GM12878 (cell line): ENCODE measurements around the gene PFN4. TPM values are rescaled to one million over a fixed set of nuclear protein-coding genes. Genes with fewer than 3 reads are reported as not detected.

Experiments used
- ATAC-seq: fragments of 200-7000 bp; cut with Tn5 transposase; 3 replicates; pipeline ENCODE4 v1.9.1; 2020; ENCODE audit warnings: mild to moderate bottlenecking, moderate library complexity
- BruUV-seq: library from RNA; stranded (reverse); fragments of 400-500 nt; replicated peaks from 2 replicates; lab custom pipeline; 2021; lab: Mats Ljungman, UMichigan
- CTCF ChIA-PET: fragments of 300-600 bp; sonication (Branson Sonifier 250); formaldehyde crosslinking; extraction: SDS; loops from one replicate; lab custom pipeline; 2021; ENCODE audit warnings: inconsistent platforms; lab: Yijun Ruan, JAX
- POLR2A ChIA-PET: fragments of 350-600 bp; formaldehyde crosslinking; extraction: SDS; loops from one replicate; lab custom pipeline; 2021; ENCODE audit warnings: inconsistent platforms; lab: Charles Lee
- RAD21 ChIA-PET: fragments of 300-600 bp; sonication (Branson Sonifier 250); formaldehyde crosslinking; loops from one replicate; lab custom pipeline; 2023; ENCODE audit warnings: antibody characterized with exemption; ENCODE audit not compliant: unreplicated experiment; lab: Charles Lee
- SMC1A ChIA-PET: fragments of 300-600 bp; sonication (Branson Sonifier 250); formaldehyde crosslinking; loops from one replicate; lab custom pipeline; 2023; ENCODE audit not compliant: unreplicated experiment, uncharacterized antibody; lab: Charles Lee
- DNase-seq: peaks from one replicate; pipeline ENCODE4 v3.0.0-alpha.2; 2011; ENCODE audit warnings: low read depth, low spot score
- FAIRE-seq: peaks from 3 replicates; lab custom pipeline; 2011; peaks lifted over from hg19 to GRCh38; lab: Jason Lieb, UNC
- H2AFZ ChIP-seq: 2 replicates; pipeline ENCODE4 v1.6.0; 2011; ENCODE audit warnings: low read depth, low read length, control low read depth; ENCODE audit not compliant: control insufficient read depth
- H3K27ac ChIP-seq: 2 replicates; pipeline ENCODE4 v1.5.1; 2011; ENCODE audit warnings: control low read depth; ENCODE audit not compliant: control insufficient read depth, insufficient read depth
- H3K27me3 ChIP-seq, 2 experiments: replicated peaks in 1 of 2; 2 replicates each; pipeline versions ENCODE4 v1.6.0 to v1.6.1; 2011; ENCODE audit warnings: low read length in 1 of 2; ENCODE audit not compliant: control insufficient read depth in 2 of 2, insufficient read depth in 2 of 2
- H3K36me3 ChIP-seq, 2 experiments: 2 replicates each; pipeline ENCODE4 v1.5.1; 2011; ENCODE audit warnings: low read length in 1 of 2; ENCODE audit not compliant: control insufficient read depth in 2 of 2, insufficient read depth in 2 of 2
- H3K4me1 ChIP-seq: 2 replicates; pipeline ENCODE4 v1.6.1; 2011; ENCODE audit warnings: mild to moderate bottlenecking, low read length, moderate library complexity, mixed read lengths; ENCODE audit not compliant: control insufficient read depth, insufficient read depth
- H3K4me2 ChIP-seq: 2 replicates; pipeline ENCODE4 v1.6.0; 2011; ENCODE audit warnings: control low read depth; ENCODE audit not compliant: control insufficient read depth, insufficient read depth
- H3K4me3 ChIP-seq: fragments of 200-600 bp; sonication (generic); 2 replicates; pipeline ENCODE4 v1.5.1; 2016
- H3K79me2 ChIP-seq: 2 replicates; pipeline ENCODE4 v1.6.0; 2011; ENCODE audit warnings: low read length; ENCODE audit not compliant: control insufficient read depth, insufficient read depth
- H3K9ac ChIP-seq: 2 replicates; pipeline ENCODE4 v1.8.0; 2011; ENCODE audit warnings: low read length, control low read depth, mixed read lengths; ENCODE audit not compliant: control insufficient read depth, insufficient read depth
- H3K9me3 ChIP-seq: replicated peaks from 3 replicates; pipeline ENCODE4 v1.5.1; 2011; ENCODE audit warnings: mild to moderate bottlenecking, low read length; ENCODE audit not compliant: control insufficient read depth, insufficient read depth
- H4K20me1 ChIP-seq: 2 replicates; pipeline ENCODE4 v1.6.0; 2011; ENCODE audit not compliant: control insufficient read depth, insufficient read depth
- CREB1 ChIP-seq: IDR thresholded peaks from 2 replicates; pipeline ENCODE4 v1.6.1; 2012; ENCODE audit warnings: low read depth, mild to moderate bottlenecking, inconsistent platforms
- CTCF ChIP-seq, 3 experiments: IDR thresholded peaks in 2 of 3; conservative IDR thresholded peaks in 1 of 3; 2 replicates each; pipeline ENCODE4 v1.5.1; 2011; ENCODE audit warnings: low read depth in 3 of 3, low read length in 3 of 3, mild to moderate bottlenecking in 3 of 3, control low read depth in 2 of 3, moderate library complexity in 2 of 3, inconsistent platforms in 1 of 3, mixed read lengths in 1 of 3; ENCODE audit not compliant: control insufficient read depth in 2 of 3, insufficient read depth in 1 of 3; ENCODE audit errors: extremely low read depth in 1 of 3
- GABPA ChIP-seq: IDR thresholded peaks from 2 replicates; pipeline ENCODE4 v1.6.1; 2014; ENCODE audit warnings: antibody characterized with exemption, low read depth, mild to moderate bottlenecking, inconsistent platforms
- KAT2A ChIP-seq: conservative IDR thresholded peaks from 2 replicates; pipeline ENCODE4 v1.6.1; 2011; ENCODE audit warnings: low read depth, low read length; ENCODE audit not compliant: control insufficient read depth
- LARP7 ChIP-seq: fragments of 450-650 bp; IDR thresholded peaks from 2 replicates; pipeline ENCODE4 v1.6.1; 2017; ENCODE audit warnings: mild to moderate bottlenecking
- MLLT1 ChIP-seq: fragments of 450-650 bp; IDR thresholded peaks from 2 replicates; pipeline ENCODE4 v1.6.1; 2016; ENCODE audit warnings: mild to moderate bottlenecking
- NFYA ChIP-seq: IDR thresholded peaks from 2 replicates; pipeline ENCODE4 v1.6.1; 2011; ENCODE audit warnings: low read depth, mild to moderate bottlenecking, low read length, improper control_type of control experiment, borderline replicate concordance
- NFYB ChIP-seq: IDR thresholded peaks from 2 replicates; pipeline ENCODE4 v1.6.1; 2011; ENCODE audit warnings: low read depth, mild to moderate bottlenecking, low read length, improper control_type of control experiment, moderate library complexity; ENCODE audit not compliant: insufficient read depth
- POLR2A ChIP-seq: IDR thresholded peaks from 2 replicates; pipeline ENCODE4 v1.6.1; 2011; ENCODE audit warnings: low read depth, mild to moderate bottlenecking, low read length
- SPI1 ChIP-seq: IDR thresholded peaks from 2 replicates; pipeline ENCODE4 v1.6.1; 2011; ENCODE audit warnings: low read depth, mild to moderate bottlenecking, low read length, moderate library complexity, borderline replicate concordance; ENCODE audit not compliant: insufficient read depth
- ZNF622 ChIP-seq: fragments of 450-650 bp; IDR thresholded peaks from 2 replicates; pipeline ENCODE4 v1.6.1; 2017; ENCODE audit warnings: mild to moderate bottlenecking, inconsistent platforms
- WGBS: methylation state at CpG from one replicate; pipeline ENCODE4 v1.1.6; 2016; ENCODE audit warnings: low lambda C conversion rate; ENCODE audit not compliant: insufficient replicate concordance, insufficient coverage; ENCODE audit errors: missing lambda C conversion rate; 5-methylcytosine and 5-hydroxymethylcytosine counted together
- in situ Hi-C: fragments of 300-500 bp; cut with MboI; formaldehyde crosslinking; loops from 9 replicates; pipeline ENCODE4 v1.14.3; 2018; ENCODE audit warnings: mixed read lengths
- intact Hi-C: fragments of 100-400 bp; cut with micrococcal nuclease; formaldehyde crosslinking; loops from one replicate; pipeline ENCODE4 v1.14.2; 2022; ENCODE audit not compliant: unreplicated experiment
- polyA plus RNA-seq, 11 experiments: library from polyadenylated mRNA; depleted of rRNA in 4 of 11; unstranded in 6 of 11; stranded (reverse) in 5 of 11; fragments of >200 nt; fragmentation: Nextera tagmentation in 4 of 11; fragmentation: Illumina TruSeq in 1 of 11; extraction: Ambion mirVana in 4 of 11; extraction: Trizol in 1 of 11; gene quantifications; 1 replicate in 1 of 11; 2 replicates in 10 of 11; pipeline versions ENCODE4 v1.2.1 to v1.2.3, GENCODE V29; 2011 to 2016; ENCODE audit warnings: inconsistent platforms in 2 of 11, missing spikeins in 2 of 11, low read depth in 1 of 11
- total RNA-seq, 4 experiments: library from RNA; depleted of rRNA in 3 of 4; stranded (reverse); fragments of >200 nt in 3 of 4; fragmentation: Illumina TruSeq in 1 of 4; extraction: Trizol in 1 of 4; gene quantifications; 2 replicates each; pipeline versions ENCODE4 v1.2.1 to v1.2.3, GENCODE V29; 2013 to 2021

Gene PFN4
- total and polyA plus RNA-seq, 10 of the 15 experiments (the other 5 are each of a cell fraction or from before 2014, with no cell fraction given) = 0.12 to 2.1 (median 1.0) TPM

GRCh38 chr2:24065341-24065740, 57.8 kb downstream of the PFN4 start:
- in situ Hi-C loops (no loop called here), intact Hi-C loops (no loop called here)
- SMC1A ChIA-PET = interaction anchor here (0.9 to 1.9 kb wide), 2 partner anchors 10 to 233 kb away, joined by 3 read pairs; no protein-coding TSS in a partner anchor
- Histone ChIP-seq H3K27me3 (no peaks in the 10 kb centered on the region), H3K4me1 (peaks cover 4% of the 10 kb centered on the region), H2AFZ (no peak overlapping the region), H4K20me1 (no peaks in the 10 kb centered on the region), H3K9ac (no peak overlapping the region), H3K4me2 (no peak overlapping the region), H3K36me3 (peaks cover 0 to 10% of the 10 kb centered on the region in 2 experiments; a peak in 1 of 4 replicates), H3K9me3 (no peaks in the 10 kb centered on the region), H3K79me2 (no peaks in the 10 kb centered on the region), H3K4me3 (no peak overlapping the region), H3K27ac (no peak overlapping the region)
- no peak for ATAC-seq
- no peak for FAIRE-seq
- DNase-seq = no peak
- TF ChIP-seq CTCF (IDR thresholded peaks at IDR 0.05 in 2 of 3, conservative IDR thresholded peaks at IDR 0.05 in 1 of 3; ENCODE audit: control insufficient read depth in 2 of 3, extremely low read depth in 1 of 3, insufficient read depth in 1 of 3, low read depth in 3 of 3, low read length in 3 of 3) (no peak), KAT2A (no peak), ZNF622 (no peak), SPI1 (no peak), NFYA (no peak), NFYB (no peak), CREB1 (no peak), LARP7 (no peak), POLR2A (no peak), MLLT1 (no peak), GABPA (no peak)
- POLR2A ChIA-PET = interaction anchor here (1.2 kb wide), 1 partner anchor 18 kb away, joined by 3 read pairs; the partner anchor contains the start of gene WDCP
- RAD21 ChIA-PET = interaction anchor here (1.9 kb wide), 1 partner anchor 240 kb away, joined by 4 read pairs; no protein-coding TSS in a partner anchor
- BruUV-seq = no TSS peak
- 24% methylated on average over 2 of the region's 2 CpGs for WGBS
- CTCF ChIA-PET = interaction anchor here (0.7 to 3.5 kb wide), 2 partner anchors 10 to 241 kb away, joined by 4 to 25 read pairs; no protein-coding TSS in a partner anchor

Other genes starting within 250 kb of the PFN4 start
Only the 7 nearest of the 10 such genes appear.
- 0.11 TPM in 1 of 2 replicates, not detected in the other for gene MFSD2B, start 113.2 kb downstream of the PFN4 start, total RNA-seq (2014; rRNA removed)
- gene MFSD2B, start 113.2 kb downstream of the PFN4 start, total RNA-seq (2014; rRNA removed; fragmentation: Illumina TruSeq; extraction: Trizol) = 0.09 TPM in 1 of 2 replicates, not detected in the other
- 0.19 and 0.28 TPM in 2 replicates for gene MFSD2B, start 113.2 kb downstream of the PFN4 start, total RNA-seq (2021)
- 0.08 TPM in 1 of 2 replicates, not detected in the other for gene MFSD2B, start 113.2 kb downstream of the PFN4 start, polyA plus RNA-seq (2011; rRNA removed)
- 0.07 TPM in 1 of 2 replicates, not detected in the other for gene MFSD2B, start 113.2 kb downstream of the PFN4 start, polyA plus RNA-seq (2014; fragmentation: Illumina TruSeq; extraction: Trizol)
- not detected for gene MFSD2B, start 113.2 kb downstream of the PFN4 start, polyA plus RNA-seq (2014; fragmentation: Nextera tagmentation; extraction: Ambion mirVana)
- gene MFSD2B, start 113.2 kb downstream of the PFN4 start, polyA plus RNA-seq (2014; rRNA removed) = 0.27 TPM in 1 of 2 replicates, not detected in the other
- gene MFSD2B, start 113.2 kb downstream of the PFN4 start, polyA plus RNA-seq (2016; fragmentation: Nextera tagmentation; extraction: Ambion mirVana) = under 1 TPM; 0.21 to 0.51 TPM
- 13.8 and 14.6 TPM in 2 replicates for gene WDCP, start 75.9 kb downstream of the PFN4 start, total RNA-seq (2014; rRNA removed)
- 14.2 and 14.3 TPM in 2 replicates for gene WDCP, start 75.9 kb downstream of the PFN4 start, total RNA-seq (2014; rRNA removed; fragmentation: Illumina TruSeq; extraction: Trizol)
- gene WDCP, start 75.9 kb downstream of the PFN4 start, total RNA-seq (2021) = 20.6 and 21.3 TPM in 2 replicates
- gene WDCP, start 75.9 kb downstream of the PFN4 start, polyA plus RNA-seq (2011; rRNA removed) = 19.6 and 19.9 TPM in 2 replicates
- gene WDCP, start 75.9 kb downstream of the PFN4 start, polyA plus RNA-seq (2014; fragmentation: Illumina TruSeq; extraction: Trizol) = 15.0 and 16.5 TPM in 2 replicates
- gene WDCP, start 75.9 kb downstream of the PFN4 start, polyA plus RNA-seq (2014; fragmentation: Nextera tagmentation; extraction: Ambion mirVana) = 1 to 10 TPM; 5.5 to 6.1 TPM
- 8.9 and 10.5 TPM in 2 replicates for gene WDCP, start 75.9 kb downstream of the PFN4 start, polyA plus RNA-seq (2014; rRNA removed)
- gene WDCP, start 75.9 kb downstream of the PFN4 start, polyA plus RNA-seq (2016; fragmentation: Nextera tagmentation; extraction: Ambion mirVana) = 10 to 100 TPM; 12.1 to 12.5 TPM
- gene FKBP1B, start 73.6 kb downstream of the PFN4 start, total RNA-seq (2014; rRNA removed) = 0.16 and 0.23 TPM in 2 replicates
- 0.18 TPM in 1 of 2 replicates, not detected in the other for gene FKBP1B, start 73.6 kb downstream of the PFN4 start, total RNA-seq (2014; rRNA removed; fragmentation: Illumina TruSeq; extraction: Trizol)
- 0.33 TPM in 1 of 2 replicates, not detected in the other for gene FKBP1B, start 73.6 kb downstream of the PFN4 start, total RNA-seq (2021)
- gene FKBP1B, start 73.6 kb downstream of the PFN4 start, polyA plus RNA-seq (2011; rRNA removed) = 0.24 and 0.27 TPM in 2 replicates
- gene FKBP1B, start 73.6 kb downstream of the PFN4 start, polyA plus RNA-seq (2014; fragmentation: Illumina TruSeq; extraction: Trizol) = 0.43 and 0.47 TPM in 2 replicates
- gene FKBP1B, start 73.6 kb downstream of the PFN4 start, polyA plus RNA-seq (2014; fragmentation: Nextera tagmentation; extraction: Ambion mirVana) = under 1 TPM; 0.23 to 0.38 TPM
- gene FKBP1B, start 73.6 kb downstream of the PFN4 start, polyA plus RNA-seq (2014; rRNA removed) = 0.30 and 0.53 TPM in 2 replicates
- gene FKBP1B, start 73.6 kb downstream of the PFN4 start, polyA plus RNA-seq (2016; fragmentation: Nextera tagmentation; extraction: Ambion mirVana) = under 1 TPM; 0.21 to 0.23 TPM
- 157 and 185 TPM in 2 replicates for gene SF3B6, start 47.0 kb downstream of the PFN4 start, total RNA-seq (2014; rRNA removed)
- gene SF3B6, start 47.0 kb downstream of the PFN4 start, total RNA-seq (2014; rRNA removed; fragmentation: Illumina TruSeq; extraction: Trizol) = 246 and 250 TPM in 2 replicates
- gene SF3B6, start 47.0 kb downstream of the PFN4 start, total RNA-seq (2021) = 117 and 118 TPM in 2 replicates
- 248 and 325 TPM in 2 replicates for gene SF3B6, start 47.0 kb downstream of the PFN4 start, polyA plus RNA-seq (2011; rRNA removed)
- 258 and 323 TPM in 2 replicates for gene SF3B6, start 47.0 kb downstream of the PFN4 start, polyA plus RNA-seq (2014; fragmentation: Illumina TruSeq; extraction: Trizol)
- 100 to 1,000 TPM; 538 to 584 TPM for gene SF3B6, start 47.0 kb downstream of the PFN4 start, polyA plus RNA-seq (2014; fragmentation: Nextera tagmentation; extraction: Ambion mirVana)
- 226 and 283 TPM in 2 replicates for gene SF3B6, start 47.0 kb downstream of the PFN4 start, polyA plus RNA-seq (2014; rRNA removed)
- 100 to 1,000 TPM; 372 to 415 TPM for gene SF3B6, start 47.0 kb downstream of the PFN4 start, polyA plus RNA-seq (2016; fragmentation: Nextera tagmentation; extraction: Ambion mirVana)
- gene TP53I3, start 38.5 kb downstream of the PFN4 start, total RNA-seq (2014; rRNA removed) = 12.2 and 13.0 TPM in 2 replicates
- gene TP53I3, start 38.5 kb downstream of the PFN4 start, total RNA-seq (2014; rRNA removed; fragmentation: Illumina TruSeq; extraction: Trizol) = 10.0 and 12.3 TPM in 2 replicates
- 10.9 and 11.4 TPM in 2 replicates for gene TP53I3, start 38.5 kb downstream of the PFN4 start, total RNA-seq (2021)
- 5.2 and 6.2 TPM in 2 replicates for gene TP53I3, start 38.5 kb downstream of the PFN4 start, polyA plus RNA-seq (2011; rRNA removed)
- gene TP53I3, start 38.5 kb downstream of the PFN4 start, polyA plus RNA-seq (2014; fragmentation: Illumina TruSeq; extraction: Trizol) = 4.7 and 6.5 TPM in 2 replicates
- gene TP53I3, start 38.5 kb downstream of the PFN4 start, polyA plus RNA-seq (2014; fragmentation: Nextera tagmentation; extraction: Ambion mirVana) = 1 to 10 TPM; 1.4 to 2.6 TPM
- 15.8 and 16.2 TPM in 2 replicates for gene TP53I3, start 38.5 kb downstream of the PFN4 start, polyA plus RNA-seq (2014; rRNA removed)
- 10 to 100 TPM; 47.6 to 57.4 TPM for gene TP53I3, start 38.5 kb downstream of the PFN4 start, polyA plus RNA-seq (2016; fragmentation: Nextera tagmentation; extraction: Ambion mirVana)
- gene FAM228B, start 135 bp upstream of the PFN4 start, total RNA-seq (2014; rRNA removed) = 7.7 and 8.2 TPM in 2 replicates
- 7.2 and 10.8 TPM in 2 replicates for gene FAM228B, start 135 bp upstream of the PFN4 start, total RNA-seq (2014; rRNA removed; fragmentation: Illumina TruSeq; extraction: Trizol)
- gene FAM228B, start 135 bp upstream of the PFN4 start, total RNA-seq (2021) = 8.8 TPM in 2 replicates
- 3.9 and 6.9 TPM in 2 replicates for gene FAM228B, start 135 bp upstream of the PFN4 start, polyA plus RNA-seq (2011; rRNA removed)
- 5.5 and 10.3 TPM in 2 replicates for gene FAM228B, start 135 bp upstream of the PFN4 start, polyA plus RNA-seq (2014; fragmentation: Illumina TruSeq; extraction: Trizol)
- gene FAM228B, start 135 bp upstream of the PFN4 start, polyA plus RNA-seq (2014; fragmentation: Nextera tagmentation; extraction: Ambion mirVana) = 1 to 10 TPM; 5.1 to 5.8 TPM
- gene FAM228B, start 135 bp upstream of the PFN4 start, polyA plus RNA-seq (2014; rRNA removed) = 4.2 and 6.4 TPM in 2 replicates
- 10 to 100 TPM in 1 of 2 experiments, 1 to 10 TPM in 1; 7.8 to 11.0 TPM for gene FAM228B, start 135 bp upstream of the PFN4 start, polyA plus RNA-seq (2016; fragmentation: Nextera tagmentation; extraction: Ambion mirVana)
- gene FAM228A, start 51.7 kb upstream of the PFN4 start, total RNA-seq (2014; rRNA removed) = 0.11 TPM in 1 of 2 replicates, not detected in the other
- gene FAM228A, start 51.7 kb upstream of the PFN4 start, total RNA-seq (2014; rRNA removed; fragmentation: Illumina TruSeq; extraction: Trizol) = not detected in 2 replicates
- gene FAM228A, start 51.7 kb upstream of the PFN4 start, total RNA-seq (2021) = not detected in 2 replicates
- gene FAM228A, start 51.7 kb upstream of the PFN4 start, polyA plus RNA-seq (2011; rRNA removed) = not detected in 2 replicates
- gene FAM228A, start 51.7 kb upstream of the PFN4 start, polyA plus RNA-seq (2014; fragmentation: Illumina TruSeq; extraction: Trizol) = 0.06 TPM in 1 of 2 replicates, not detected in the other
- gene FAM228A, start 51.7 kb upstream of the PFN4 start, polyA plus RNA-seq (2014; fragmentation: Nextera tagmentation; extraction: Ambion mirVana) = not detected
- gene FAM228A, start 51.7 kb upstream of the PFN4 start, polyA plus RNA-seq (2014; rRNA removed) = not detected in 2 replicates
- not detected for gene FAM228A, start 51.7 kb upstream of the PFN4 start, polyA plus RNA-seq (2016; fragmentation: Nextera tagmentation; extraction: Ambion mirVana)